EL (cell line): Measurements from ENCODE around the gene SHISA6.
"Not testable (repeated sequence)": the region's sequence is repeated elsewhere in the genome, so short reads cannot be mapped to it uniquely, and the experiment has no call there.

Experiments
- DNase-seq: peaks from one replicate; pipeline ENCODE4 v3.0.0-alpha.2; 2016

SHISA6 gene

GRCh38 chr17:11304568-11304967, 63.6 kb downstream of the SHISA6 start:
- no peak for DNase-seq

- no peak for DNase-seq
Observed at GRCh38 chr17:11305524-11305923, 64.5 kb downstream of the SHISA6 start.

- DNase-seq = no peak
Observed at GRCh38 chr17:11308531-11308930, 67.5 kb downstream of the SHISA6 start.

- DNase-seq = no peak
Observed at GRCh38 chr17:11309033-11309432, 68.0 kb downstream of the SHISA6 start.

- no peak for DNase-seq
Observed at GRCh38 chr17:11309850-11310249, 68.8 kb downstream of the SHISA6 start.

- DNase-seq = not testable (repeated sequence)
Observed at GRCh38 chr17:11316451-11316850, 75.4 kb downstream of the SHISA6 start.

GRCh38 chr17:11318207-11318606, 77.2 kb downstream of the SHISA6 start:
- DNase-seq = no peak

- DNase-seq = no peak
Observed at GRCh38 chr17:11319894-11320293, 78.9 kb downstream of the SHISA6 start.

- no peak for DNase-seq
Observed at GRCh38 chr17:11324021-11324420, 83.0 kb downstream of the SHISA6 start.

- DNase-seq = no peak
Observed at GRCh38 chr17:11324846-11325420, 83.9 kb downstream of the SHISA6 start.

- DNase-seq = no peak
Observed at GRCh38 chr17:11326492-11326891, 85.5 kb downstream of the SHISA6 start.

- DNase-seq = no peak
Observed at GRCh38 chr17:11328770-11329169, 87.8 kb downstream of the SHISA6 start.

- DNase-seq = no peak
Observed at GRCh38 chr17:11330006-11330405, 89.0 kb downstream of the SHISA6 start.

GRCh38 chr17:11330826-11331225, 89.8 kb downstream of the SHISA6 start:
- DNase-seq = no peak

GRCh38 chr17:11331547-11332513, 90.8 kb downstream of the SHISA6 start:
- DNase-seq = no peak

GRCh38 chr17:11332706-11333105, 91.7 kb downstream of the SHISA6 start:
- no peak for DNase-seq

- DNase-seq = no peak
Observed at GRCh38 chr17:11334493-11334892, 93.5 kb downstream of the SHISA6 start.

GRCh38 chr17:11336290-11336689, 95.3 kb downstream of the SHISA6 start:
- no peak for DNase-seq

GRCh38 chr17:11340803-11341202, 99.8 kb downstream of the SHISA6 start:
- no peak for DNase-seq

GRCh38 chr17:11342138-11342537, 101.1 kb downstream of the SHISA6 start:
- no peak for DNase-seq

GRCh38 chr17:11349106-11349505, 108.1 kb downstream of the SHISA6 start:
- no peak for DNase-seq

GRCh38 chr17:11351479-11351878, 110.5 kb downstream of the SHISA6 start:
- no peak for DNase-seq

- no peak for DNase-seq
Observed at GRCh38 chr17:11353601-11354000, 112.6 kb downstream of the SHISA6 start.

GRCh38 chr17:11356371-11356770, 115.4 kb downstream of the SHISA6 start:
- DNase-seq = no peak
